HG03342 (cell line): ENCODE data around the gene FBL.
"Not testable (repeated sequence)": the region's sequence is repeated elsewhere in the genome, so short reads cannot be mapped to it uniquely, and the experiment has no call there.

ENCODE experiments used
- ATAC-seq: cut with Tn5 transposase; IDR thresholded peaks from one replicate; pipeline ENCODE4 v1.9.1; 2021; ENCODE audit warnings: mild to moderate bottlenecking, moderate library complexity; ENCODE audit not compliant: unreplicated experiment

FBL gene

GRCh38 chr19:39877488-39877887, 31.3 kb upstream of the FBL start:
- ATAC-seq: not testable (repeated sequence)

GRCh38 chr19:39876486-39876885, 30.3 kb upstream of the FBL start:
- not testable (repeated sequence) for ATAC-seq

- not testable (repeated sequence) for ATAC-seq
These were observed 29.3 kb upstream of the FBL start for GRCh38 chr19:39875401-39875864.

- no peak for ATAC-seq
These were observed 28.2 kb upstream of the FBL start for GRCh38 chr19:39874404-39874803.

- no peak for ATAC-seq
These were observed 27.2 kb upstream of the FBL start for GRCh38 chr19:39873385-39873784.

GRCh38 chr19:39871886-39872866, 26.0 kb upstream of the FBL start:
- ATAC-seq: no peak

- no peak for ATAC-seq
These were observed 25.2 kb upstream of the FBL start for GRCh38 chr19:39871362-39871761.

GRCh38 chr19:39870171-39870971, 24.2 kb upstream of the FBL start:
- ATAC-seq: no peak

GRCh38 chr19:39867952-39868351, 21.8 kb upstream of the FBL start:
- no peak for ATAC-seq

GRCh38 chr19:39867133-39867532, 21.0 kb upstream of the FBL start:
- ATAC-seq: no peak

GRCh38 chr19:39865953-39866352, 19.8 kb upstream of the FBL start:
- ATAC-seq: no peak

- no peak for ATAC-seq
These were observed 19.0 kb upstream of the FBL start for GRCh38 chr19:39865186-39865585.

GRCh38 chr19:39864118-39864517, 17.9 kb upstream of the FBL start:
- ATAC-seq: no peak

GRCh38 chr19:39858541-39858940, 12.4 kb upstream of the FBL start:
- no peak for ATAC-seq

- ATAC-seq: no peak
These were observed 6.7 kb upstream of the FBL start for GRCh38 chr19:39852882-39853281.

- no peak for ATAC-seq
These were observed 4.7 kb upstream of the FBL start for GRCh38 chr19:39850892-39851291.

- ATAC-seq: no peak
These were observed 2.2 kb upstream of the FBL start for GRCh38 chr19:39848392-39848791.

- ATAC-seq: no peak
These were observed 1.3 kb upstream of the FBL start for GRCh38 chr19:39847525-39847924.

- no peak for ATAC-seq
These were observed 703 bp upstream of the FBL start for GRCh38 chr19:39846678-39847486.

GRCh38 chr19:39845584-39845932, 621 bp downstream of the FBL start:
- no peak for ATAC-seq

GRCh38 chr19:39845172-39845571, 1.0 kb downstream of the FBL start:
- no peak for ATAC-seq
